Loucy (cell line): ENCODE data around the gene NGRN.

Experiments used
- EZH2phosphoT487 ChIP-seq: fragments of 200-600 bp; IDR thresholded peaks from 2 replicates; pipeline ENCODE4 v1.6.1; 2018; ENCODE audit warnings: antibody characterized with exemption, mild to moderate bottlenecking, moderate library complexity, borderline replicate concordance
- TF ChIP-seq, protein P1 (sequence below): fragments of 200-600 bp; sonication (generic); conservative IDR thresholded peaks from 2 replicates; pipeline ENCODE4 v1.5.1; 2014; ENCODE audit warnings: mild to moderate bottlenecking, antibody characterized with exemption, low read length

DNA sequence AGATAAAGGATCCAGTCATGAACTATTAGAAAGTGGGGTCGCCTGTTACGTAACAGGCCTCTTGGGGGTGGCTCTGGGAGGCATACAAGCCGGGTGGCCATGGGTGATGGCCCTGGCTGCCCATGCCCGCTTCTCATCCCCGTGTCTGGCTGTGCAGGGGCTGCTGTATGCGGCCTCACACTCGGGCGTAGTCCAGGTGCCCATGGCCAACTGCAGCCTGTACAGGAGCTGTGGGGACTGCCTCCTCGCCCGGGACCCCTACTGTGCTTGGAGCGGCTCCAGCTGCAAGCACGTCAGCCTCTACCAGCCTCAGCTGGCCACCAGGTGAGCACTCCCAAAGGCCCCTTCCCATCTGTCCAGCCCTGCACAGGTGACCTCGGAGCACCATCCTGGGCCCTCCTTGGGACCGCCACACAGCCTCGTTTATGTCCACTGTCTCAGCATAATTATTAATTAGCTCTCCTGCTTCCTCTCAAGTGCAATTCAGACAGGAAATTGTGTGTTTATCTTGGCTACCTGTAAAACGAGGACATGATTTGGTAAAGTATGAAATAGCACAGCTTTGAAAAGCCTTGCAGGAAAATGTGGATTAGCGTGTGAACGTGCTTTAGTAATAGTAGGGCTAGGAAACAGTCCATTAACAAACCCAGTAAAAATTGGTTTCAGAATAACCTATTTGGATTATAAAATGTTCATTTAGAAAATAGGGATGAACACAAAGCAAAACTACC, 39.8 kb upstream of the NGRN start:
- TF ChIP-seq, protein P1, sequence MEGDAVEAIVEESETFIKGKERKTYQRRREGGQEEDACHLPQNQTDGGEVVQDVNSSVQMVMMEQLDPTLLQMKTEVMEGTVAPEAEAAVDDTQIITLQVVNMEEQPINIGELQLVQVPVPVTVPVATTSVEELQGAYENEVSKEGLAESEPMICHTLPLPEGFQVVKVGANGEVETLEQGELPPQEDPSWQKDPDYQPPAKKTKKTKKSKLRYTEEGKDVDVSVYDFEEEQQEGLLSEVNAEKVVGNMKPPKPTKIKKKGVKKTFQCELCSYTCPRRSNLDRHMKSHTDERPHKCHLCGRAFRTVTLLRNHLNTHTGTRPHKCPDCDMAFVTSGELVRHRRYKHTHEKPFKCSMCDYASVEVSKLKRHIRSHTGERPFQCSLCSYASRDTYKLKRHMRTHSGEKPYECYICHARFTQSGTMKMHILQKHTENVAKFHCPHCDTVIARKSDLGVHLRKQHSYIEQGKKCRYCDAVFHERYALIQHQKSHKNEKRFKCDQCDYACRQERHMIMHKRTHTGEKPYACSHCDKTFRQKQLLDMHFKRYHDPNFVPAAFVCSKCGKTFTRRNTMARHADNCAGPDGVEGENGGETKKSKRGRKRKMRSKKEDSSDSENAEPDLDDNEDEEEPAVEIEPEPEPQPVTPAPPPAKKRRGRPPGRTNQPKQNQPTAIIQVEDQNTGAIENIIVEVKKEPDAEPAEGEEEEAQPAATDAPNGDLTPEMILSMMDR = no peak
- no peak for TF ChIP-seq EZH2phosphoT487
